Spinal cord (tissue), 10 donors: ENCODE results near the gene ESPNL. TPM values are rescaled to one million over a fixed set of nuclear protein-coding genes. Genes with fewer than 3 reads are reported as not detected.

Experiments
- DNase-seq, 6 donors: peaks; one replicate each; pipeline versions ENCODE4 v3.0.0 to v3.0.0-alpha.2; 2013 to 2015; ENCODE audit warnings: low spot score in 6 of 6, low read depth in 4 of 6
- H3K27ac ChIP-seq: one replicate; pipeline ENCODE4 v1.5.1; 2013; ENCODE audit warnings: low read depth, low read length, control low read depth
- H3K27me3 ChIP-seq: one replicate; pipeline ENCODE4 v1.6.1; 2013; ENCODE audit warnings: low read length; ENCODE audit not compliant: control insufficient read depth, insufficient read depth
- H3K36me3 ChIP-seq: one replicate; pipeline ENCODE4 v1.6.1; 2013; ENCODE audit warnings: low read length; ENCODE audit not compliant: control insufficient read depth, insufficient read depth
- H3K4me1 ChIP-seq: one replicate; pipeline ENCODE4 v1.6.1; 2013; ENCODE audit warnings: low read length; ENCODE audit not compliant: control insufficient read depth, insufficient read depth
- H3K4me3 ChIP-seq: one replicate; pipeline ENCODE4 v1.5.1; 2013; ENCODE audit warnings: low read depth, low read length, control low read depth
- H3K9me3 ChIP-seq: one replicate; pipeline ENCODE4 v1.6.1; 2013; ENCODE audit warnings: low read length; ENCODE audit not compliant: control insufficient read depth, insufficient read depth
- WGBS: methylation state at CpG from one replicate; pipeline ENCODE4 v1.1.5; 2013; ENCODE audit warnings: missing lambda C conversion rate; ENCODE audit not compliant: insufficient coverage; 5-methylcytosine and 5-hydroxymethylcytosine counted together
- polyA plus RNA-seq, 2 donors: library from polyadenylated mRNA; unstranded; fragments of 120-200 nt; gene quantifications; one replicate each; pipeline ENCODE4 v1.2.1, GENCODE V29; 2013; ENCODE audit not compliant: insufficient read length in 2 of 2
- total RNA-seq, 2 donors: library from RNA; depleted of rRNA in 1 of 2; stranded (reverse); fragments of 120-200 nt in 1 of 2; fragments of >200 nt in 1 of 2; gene quantifications; one replicate each; pipeline versions ENCODE4 v1.2.3 to v1.2.4, GENCODE V29; 2013 to 2014
- donor health status: healthy.

ESPNL gene
- total and polyA plus RNA-seq, 4 donors, result 0.43 to 4.3 (median 0.70) TPM

DNA sequence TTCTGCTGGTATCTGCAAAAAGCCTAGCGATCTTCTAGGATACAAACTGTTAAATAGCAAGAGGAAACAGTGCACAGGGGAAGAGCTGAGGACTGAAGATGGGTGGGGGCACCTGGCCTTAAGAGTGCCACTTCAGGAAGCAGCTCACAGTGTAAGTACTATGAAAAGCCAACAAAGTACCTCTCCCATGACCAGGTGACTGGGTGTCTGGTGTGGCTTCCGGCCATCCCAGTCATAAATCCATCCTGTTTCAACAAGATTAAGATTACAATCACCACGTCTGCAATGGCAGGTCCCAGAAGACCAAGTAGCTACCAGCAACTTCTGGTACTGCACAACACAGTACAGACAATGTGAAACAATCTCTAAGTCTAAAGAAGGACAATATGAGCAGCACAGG, 74.6 kb downstream of the ESPNL start:
- 81% methylated on average over 2 of the region's 3 CpGs for WGBS
- no peaks in the 10 kb centered on the region for H3K9me3 ChIP-seq
- H3K36me3 ChIP-seq, result peaks cover 64% of the 10 kb centered on the region
- H3K4me1 ChIP-seq, result no peaks in the 10 kb centered on the region
- no peak overlapping the region for H3K4me3 ChIP-seq
- no peak for DNase-seq
- no peaks in the 10 kb centered on the region for H3K27me3 ChIP-seq
- H3K27ac ChIP-seq, result no peak overlapping the region

- H3K4me3 ChIP-seq, result no peak overlapping the region
- DNase-seq, result no peak
- H3K27ac ChIP-seq, result no peak overlapping the region
- H3K36me3 ChIP-seq, result peaks cover 65% of the 10 kb centered on the region
- no peaks in the 10 kb centered on the region for H3K9me3 ChIP-seq
- H3K4me1 ChIP-seq, result no peaks in the 10 kb centered on the region
- no peaks in the 10 kb centered on the region for H3K27me3 ChIP-seq
These were observed 76.5 kb downstream of the ESPNL start for GRCh38 chr2:238176613-238177012.

DNA sequence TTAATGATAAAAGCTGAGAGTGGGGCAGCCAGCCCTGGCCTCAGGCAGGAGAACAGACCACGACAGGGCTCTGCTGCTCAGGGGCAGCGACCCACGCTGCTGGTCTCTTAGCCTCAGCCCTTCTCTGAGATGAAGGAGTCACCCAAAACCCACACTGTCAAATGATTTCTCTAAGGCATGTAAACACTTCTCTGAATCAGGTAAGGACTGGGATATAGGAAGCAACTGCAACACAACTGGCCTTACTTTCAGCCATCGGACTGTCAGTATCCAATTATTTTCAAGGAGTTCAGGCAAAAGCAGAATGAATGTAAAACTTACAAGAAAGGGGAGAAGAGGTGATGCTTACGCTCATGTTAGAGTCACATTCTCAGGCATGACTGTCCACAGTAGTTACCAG, 80.4 kb downstream of the ESPNL start:
- H3K36me3 ChIP-seq, result peaks cover 62% of the 10 kb centered on the region
- 93% methylated on average over 4 of the region's 5 CpGs for WGBS
- no peak overlapping the region for H3K4me3 ChIP-seq
- H3K4me1 ChIP-seq, result no peaks in the 10 kb centered on the region
- H3K27ac ChIP-seq, result no peak overlapping the region
- no peaks in the 10 kb centered on the region for H3K9me3 ChIP-seq
- DNase-seq, result no peak
- no peaks in the 10 kb centered on the region for H3K27me3 ChIP-seq

GRCh38 chr2:238182362-238182761, 82.2 kb downstream of the ESPNL start:
- H3K27me3 ChIP-seq, result no peaks in the 10 kb centered on the region
- WGBS, result 95% methylated on average over 6 of the region's 6 CpGs
- no peak overlapping the region for H3K27ac ChIP-seq
- no peaks in the 10 kb centered on the region for H3K4me1 ChIP-seq
- no peak overlapping the region for H3K4me3 ChIP-seq
- H3K9me3 ChIP-seq, result no peaks in the 10 kb centered on the region
- peaks cover 64% of the 10 kb centered on the region for H3K36me3 ChIP-seq
- DNase-seq, result no peak

Other genes with a start within 250 kb of the ESPNL start
- 100 to 1,000 TPM in 1 of 2 donors, 10 to 100 TPM in 1; 36.6 to 115 TPM for gene RAMP1, start 240.7 kb upstream of the ESPNL start, total RNA-seq
- 100 to 1,000 TPM; 126 to 131 TPM for gene RAMP1, start 240.7 kb upstream of the ESPNL start, polyA plus RNA-seq
- 10 to 100 TPM; 52.5 to 56.0 TPM for gene UBE2F, start 133.3 kb upstream of the ESPNL start, total RNA-seq
- gene UBE2F, start 133.3 kb upstream of the ESPNL start, polyA plus RNA-seq, result 10 to 100 TPM; 71.6 to 80.2 TPM
- 10 to 100 TPM; 13.9 to 16.8 TPM for gene SCLY, start 39.3 kb upstream of the ESPNL start, total RNA-seq
- gene SCLY, start 39.3 kb upstream of the ESPNL start, polyA plus RNA-seq, result 10 to 100 TPM; 21.8 to 27.0 TPM
- gene KLHL30, start 38.3 kb downstream of the ESPNL start, total RNA-seq, result under 1 TPM; 0.10 to 0.28 TPM
- gene KLHL30, start 38.3 kb downstream of the ESPNL start, polyA plus RNA-seq, result under 1 TPM; 0.13 to 0.14 TPM
- gene ERFE, start 58.6 kb downstream of the ESPNL start, total RNA-seq, result 1 to 10 TPM in 1 of 2 donors, under 1 TPM in 1; 0.79 to 1.8 TPM
- 1 to 10 TPM; 2.4 to 2.9 TPM for gene ERFE, start 58.6 kb downstream of the ESPNL start, polyA plus RNA-seq
- gene ILKAP, start 103.4 kb downstream of the ESPNL start, total RNA-seq, result 10 to 100 TPM; 29.4 to 38.9 TPM
- gene ILKAP, start 103.4 kb downstream of the ESPNL start, polyA plus RNA-seq, result 10 to 100 TPM; 48.0 to 65.8 TPM
- gene HES6, start 139.7 kb downstream of the ESPNL start, total RNA-seq, result 10 to 100 TPM; 22.3 to 43.4 TPM
- 100 to 1,000 TPM; 110 to 114 TPM for gene HES6, start 139.7 kb downstream of the ESPNL start, polyA plus RNA-seq
- gene PER2, start 188.3 kb downstream of the ESPNL start, total RNA-seq, result 1 to 10 TPM; 5.5 to 9.1 TPM
- 1 to 10 TPM; 9.5 to 9.9 TPM for gene PER2, start 188.3 kb downstream of the ESPNL start, polyA plus RNA-seq
- 10 to 100 TPM; 12.2 to 19.2 TPM for gene TRAF3IP1, start 220.2 kb downstream of the ESPNL start, total RNA-seq
- gene TRAF3IP1, start 220.2 kb downstream of the ESPNL start, polyA plus RNA-seq, result 10 to 100 TPM; 17.2 to 18.0 TPM